Osteocyte (in vitro differentiated cells): ENCODE data around the gene CHAF1A. TPM values are rescaled to one million over a fixed set of nuclear protein-coding genes. Genes with fewer than 3 reads are reported as not detected.

Experiments
- DNase-seq: peaks from one replicate; pipeline ENCODE4 v3.0.0; 2021; ENCODE audit warnings: mixed read lengths; ENCODE audit not compliant: unreplicated experiment; ENCODE audit errors: extremely low spot score
- H3K27ac Mint-ChIP-seq: one replicate; pipeline ENCODE4 v1.8.0; 2021; ENCODE audit warnings: mild to moderate bottlenecking, mixed read lengths; ENCODE audit not compliant: unreplicated experiment
- H3K27me3 Mint-ChIP-seq: one replicate; pipeline ENCODE4 v1.8.0; 2021; ENCODE audit warnings: mixed read lengths; ENCODE audit not compliant: unreplicated experiment
- H3K36me3 Mint-ChIP-seq: one replicate; pipeline ENCODE4 v1.8.0; 2021; ENCODE audit warnings: mixed read lengths; ENCODE audit not compliant: unreplicated experiment
- H3K4me1 Mint-ChIP-seq: one replicate; pipeline ENCODE4 v1.8.0; 2021; ENCODE audit warnings: mixed read lengths; ENCODE audit not compliant: unreplicated experiment
- H3K4me3 Mint-ChIP-seq: one replicate; pipeline ENCODE4 v1.8.0; 2021; ENCODE audit warnings: mild to moderate bottlenecking, moderate library complexity, mixed read lengths; ENCODE audit not compliant: unreplicated experiment
- H3K9me3 Mint-ChIP-seq: one replicate; pipeline ENCODE4 v1.8.0; 2021; ENCODE audit warnings: mixed read lengths; ENCODE audit not compliant: unreplicated experiment
- CTCF ChIP-seq: fragments of 200-600 bp; sonication (generic); IDR thresholded peaks from 2 replicates; pipeline ENCODE4 v1.5.0; 2021; ENCODE audit warnings: antibody characterized with exemption, mild to moderate bottlenecking, moderate library complexity
- total RNA-seq: library from RNA; stranded (reverse); gene quantifications from 2 replicates; pipeline ENCODE4 v1.2.1, GENCODE V29; 2021

The CHAF1A gene
- total RNA-seq, 1 donor from 2014 or later = 9.7 TPM

DNA sequence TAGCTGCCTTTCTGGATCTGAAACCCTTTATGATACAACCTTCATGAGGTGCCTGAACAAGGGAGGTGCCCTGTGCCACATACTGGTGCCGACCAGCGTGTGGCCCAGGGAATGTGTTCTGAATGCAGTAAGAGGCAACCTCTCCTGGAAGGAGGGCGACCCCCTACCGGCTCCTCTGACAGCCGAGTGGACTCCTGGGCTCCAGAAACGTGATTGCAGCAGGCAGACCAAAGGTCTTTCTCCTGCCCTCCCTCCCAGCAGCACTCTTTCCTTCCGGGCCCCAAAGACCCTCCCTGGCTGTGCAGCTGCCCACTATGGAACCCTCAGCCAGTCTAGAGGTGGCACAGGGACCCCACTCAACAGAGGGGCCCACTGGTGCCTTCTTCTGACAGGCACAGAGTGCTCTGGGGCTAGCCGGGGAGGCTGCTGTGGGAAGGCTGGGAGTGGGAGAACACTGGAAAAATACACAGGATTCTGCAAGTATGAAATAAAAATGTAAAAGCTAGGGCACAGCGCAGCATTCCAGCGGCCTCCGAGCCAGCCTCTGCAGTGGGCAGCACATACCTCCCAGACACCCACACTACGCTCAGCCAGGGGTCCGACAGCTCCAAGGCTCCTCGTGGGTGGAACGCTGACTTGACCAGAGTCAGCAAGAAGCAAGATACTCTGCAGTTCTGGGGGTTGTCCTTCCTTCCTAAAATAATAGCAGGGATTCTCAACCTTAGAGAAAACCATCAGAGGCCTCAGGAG is 17.0 kb upstream of the CHAF1A start:
- peak overlapping the region; percentile 54 for H3K27ac Mint-ChIP-seq
- peaks cover 38% of the 10 kb centered on the region for H3K4me1 Mint-ChIP-seq
- no peak overlapping the region for H3K4me3 Mint-ChIP-seq
- H3K27me3 Mint-ChIP-seq = no peaks in the 10 kb centered on the region
- DNase-seq = no peak
- peaks cover 2% of the 10 kb centered on the region for H3K36me3 Mint-ChIP-seq
- no peaks in the 10 kb centered on the region for H3K9me3 Mint-ChIP-seq
- TF ChIP-seq CTCF = no peak

GRCh38 chr19:4386041-4386782 is 16.2 kb upstream of the CHAF1A start:
- no peak for DNase-seq
- Mint-ChIP-seq H3K9me3 (no peaks in the 10 kb centered on the region), H3K4me1 (peaks cover 42% of the 10 kb centered on the region), H3K27me3 (no peaks in the 10 kb centered on the region), H3K4me3 (no peak overlapping the region), H3K27ac (peak overlapping the region; percentile 54), H3K36me3 (peaks cover 2% of the 10 kb centered on the region)
- TF ChIP-seq CTCF = no peak

- peaks cover 62% of the 10 kb centered on the region for H3K4me1 Mint-ChIP-seq
- H3K27me3 Mint-ChIP-seq = no peaks in the 10 kb centered on the region
- H3K36me3 Mint-ChIP-seq = peaks cover 2% of the 10 kb centered on the region
- H3K27ac Mint-ChIP-seq = peak overlapping the region; percentile 59
- no peaks in the 10 kb centered on the region for H3K9me3 Mint-ChIP-seq
- H3K4me3 Mint-ChIP-seq = no peak overlapping the region
- DNase-seq = no peak
- no peak for TF ChIP-seq CTCF
Observed at GRCh38 chr19:4388337-4389063, 13.9 kb upstream of the CHAF1A start.

DNA sequence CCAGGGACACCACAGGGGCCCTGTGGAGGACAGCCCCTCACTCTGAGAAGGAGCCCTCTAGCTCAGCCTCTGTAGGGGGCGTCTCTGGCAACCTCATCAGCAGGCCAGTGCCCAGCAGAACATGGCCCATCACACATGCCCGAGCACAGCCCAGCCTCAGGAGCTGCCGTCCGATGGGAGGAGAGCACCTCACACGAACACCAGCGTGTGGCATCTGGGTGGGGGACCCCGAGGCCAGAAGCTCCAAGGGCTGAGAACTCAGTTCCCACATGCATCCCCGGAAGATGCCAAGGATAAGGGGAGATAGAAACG is 13.4 kb upstream of the CHAF1A start:
- Mint-ChIP-seq H3K4me3 (no peak overlapping the region), H3K27me3 (no peaks in the 10 kb centered on the region), H3K27ac (peak overlapping the region; percentile 85), H3K9me3 (no peaks in the 10 kb centered on the region), H3K4me1 (peaks cover 65% of the 10 kb centered on the region), H3K36me3 (no peaks in the 10 kb centered on the region)
- DNase-seq = no peak
- no peak for TF ChIP-seq CTCF

GRCh38 chr19:4389511-4390016 is 12.9 kb upstream of the CHAF1A start:
- H3K36me3 Mint-ChIP-seq = no peaks in the 10 kb centered on the region
- no peak for TF ChIP-seq CTCF
- peak overlapping the region; percentile 66 for H3K4me3 Mint-ChIP-seq
- peak overlapping the region; percentile 94 for H3K27ac Mint-ChIP-seq
- no peaks in the 10 kb centered on the region for H3K9me3 Mint-ChIP-seq
- peaks cover 71% of the 10 kb centered on the region for H3K4me1 Mint-ChIP-seq
- DNase-seq = no peak
- H3K27me3 Mint-ChIP-seq = no peaks in the 10 kb centered on the region
